ENCODE measurements around the gene ZC3H7B.

DNA sequence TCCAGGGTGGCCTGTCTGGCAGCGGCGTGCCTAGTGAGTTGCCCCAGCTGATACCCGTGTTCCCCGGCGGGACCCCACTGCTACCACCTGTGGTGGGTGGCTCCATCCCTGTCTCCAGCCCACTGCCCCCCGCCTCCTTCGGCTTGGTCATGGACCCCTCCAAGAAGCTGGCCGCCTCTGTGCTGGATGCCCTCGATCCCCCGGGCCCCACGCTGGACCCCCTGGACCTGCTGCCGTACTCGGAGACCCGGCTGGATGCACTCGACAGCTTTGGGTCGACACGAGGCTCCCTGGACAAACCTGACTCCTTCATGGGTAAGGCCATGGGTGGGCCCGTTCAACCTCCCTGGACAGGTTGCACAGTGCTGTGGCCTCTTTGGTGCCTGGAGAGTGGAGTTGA, 38.5 kb downstream of the ZC3H7B start:
- TF ChIP-seq, protein P1, sequence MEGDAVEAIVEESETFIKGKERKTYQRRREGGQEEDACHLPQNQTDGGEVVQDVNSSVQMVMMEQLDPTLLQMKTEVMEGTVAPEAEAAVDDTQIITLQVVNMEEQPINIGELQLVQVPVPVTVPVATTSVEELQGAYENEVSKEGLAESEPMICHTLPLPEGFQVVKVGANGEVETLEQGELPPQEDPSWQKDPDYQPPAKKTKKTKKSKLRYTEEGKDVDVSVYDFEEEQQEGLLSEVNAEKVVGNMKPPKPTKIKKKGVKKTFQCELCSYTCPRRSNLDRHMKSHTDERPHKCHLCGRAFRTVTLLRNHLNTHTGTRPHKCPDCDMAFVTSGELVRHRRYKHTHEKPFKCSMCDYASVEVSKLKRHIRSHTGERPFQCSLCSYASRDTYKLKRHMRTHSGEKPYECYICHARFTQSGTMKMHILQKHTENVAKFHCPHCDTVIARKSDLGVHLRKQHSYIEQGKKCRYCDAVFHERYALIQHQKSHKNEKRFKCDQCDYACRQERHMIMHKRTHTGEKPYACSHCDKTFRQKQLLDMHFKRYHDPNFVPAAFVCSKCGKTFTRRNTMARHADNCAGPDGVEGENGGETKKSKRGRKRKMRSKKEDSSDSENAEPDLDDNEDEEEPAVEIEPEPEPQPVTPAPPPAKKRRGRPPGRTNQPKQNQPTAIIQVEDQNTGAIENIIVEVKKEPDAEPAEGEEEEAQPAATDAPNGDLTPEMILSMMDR (IDR thresholded peaks at IDR 0.05) = no peak
- no peak for TF ChIP-seq POLR2A (IDR thresholded peaks at IDR 0.05)
